HK-2 (cell line): ENCODE measurements around the gene OR1L1.

Source experiments
- DNase-seq: peaks from one replicate; pipeline ENCODE4 v3.0.0-alpha.2; 2018; ENCODE audit not compliant: unreplicated experiment

OR1L1 gene, protein sequence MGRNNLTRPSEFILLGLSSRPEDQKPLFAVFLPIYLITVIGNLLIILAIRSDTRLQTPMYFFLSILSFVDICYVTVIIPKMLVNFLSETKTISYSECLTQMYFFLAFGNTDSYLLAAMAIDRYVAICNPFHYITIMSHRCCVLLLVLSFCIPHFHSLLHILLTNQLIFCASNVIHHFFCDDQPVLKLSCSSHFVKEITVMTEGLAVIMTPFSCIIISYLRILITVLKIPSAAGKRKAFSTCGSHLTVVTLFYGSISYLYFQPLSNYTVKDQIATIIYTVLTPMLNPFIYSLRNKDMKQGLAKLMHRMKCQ

DNA sequence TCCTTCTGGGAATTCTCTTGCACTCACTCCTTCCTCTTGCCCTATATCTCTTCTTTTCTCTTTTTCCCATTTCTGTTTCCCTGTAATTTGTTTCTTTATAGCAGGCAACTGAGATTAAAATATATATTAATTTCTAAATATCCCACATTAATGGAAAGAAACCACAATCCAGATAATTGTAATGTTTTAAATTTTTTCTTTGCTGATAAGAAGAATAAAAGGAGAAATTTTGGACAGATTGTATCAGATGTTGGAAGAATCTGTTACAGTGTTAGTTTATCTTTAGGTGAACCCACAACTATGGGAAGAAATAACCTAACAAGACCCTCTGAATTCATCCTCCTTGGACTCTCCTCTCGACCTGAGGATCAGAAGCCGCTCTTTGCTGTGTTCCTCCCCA lies at the start of gene OR1L1:
OR1L1 (plus strand) TSS at position 301 of the 400 bp plus-strand sequence; CDS start at position 301, 0 bp downstream.
- no peak for DNase-seq

- no peak for DNase-seq
Observed at GRCh38 chr9:122614362-122614761, 47.2 kb upstream of the OR1L1 start, which contains the start of gene OR1Q1. Gene OR1Q1, plus strand, starts transcription at chr9:122614738. Its CDS starts 0 bp downstream, at chr9:122614738.

GRCh38 chr9:122619996-122620395 lies 41.5 kb upstream of the OR1L1 start:
- DNase-seq = no peak

DNA sequence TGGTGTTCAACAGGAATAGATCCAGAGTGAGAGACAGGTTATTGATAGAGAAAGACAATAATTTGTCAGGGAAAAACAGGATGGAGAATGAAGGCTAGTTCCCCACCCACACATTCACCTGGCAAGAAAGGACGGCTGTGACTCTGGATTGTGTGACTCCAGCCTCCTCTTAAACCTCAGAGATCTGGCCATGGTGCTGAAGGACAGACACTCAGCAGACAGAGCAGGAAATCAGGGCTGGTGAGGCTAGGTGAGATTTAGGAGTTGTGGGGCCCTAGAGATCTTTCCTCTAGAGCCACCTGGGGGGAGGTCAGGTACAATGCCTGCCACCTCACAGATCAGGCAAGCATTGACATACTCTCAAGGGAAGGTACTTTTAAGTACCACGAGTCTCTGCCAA lies 19.3 kb upstream of the OR1L1 start:
- no peak for DNase-seq

DNA sequence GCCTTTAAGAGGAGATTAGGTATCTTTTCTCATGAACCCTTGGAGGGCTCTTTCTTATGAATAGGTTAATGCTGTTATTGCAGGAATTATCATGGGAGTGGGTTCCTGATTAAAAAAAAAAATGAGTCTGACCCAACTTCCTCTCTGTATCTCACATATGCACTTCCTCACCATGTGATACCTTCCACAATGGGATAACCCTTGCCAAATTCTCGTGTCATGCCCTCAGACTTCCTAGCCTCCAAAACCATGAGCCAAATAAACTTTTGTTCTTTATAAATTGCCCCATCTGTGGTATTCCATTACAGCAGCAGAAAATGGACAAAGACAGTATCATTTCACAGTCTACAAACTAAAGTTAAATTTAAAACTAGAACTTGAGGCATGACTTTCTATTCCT lies 5.1 kb upstream of the OR1L1 start:
- DNase-seq = no peak

DNA sequence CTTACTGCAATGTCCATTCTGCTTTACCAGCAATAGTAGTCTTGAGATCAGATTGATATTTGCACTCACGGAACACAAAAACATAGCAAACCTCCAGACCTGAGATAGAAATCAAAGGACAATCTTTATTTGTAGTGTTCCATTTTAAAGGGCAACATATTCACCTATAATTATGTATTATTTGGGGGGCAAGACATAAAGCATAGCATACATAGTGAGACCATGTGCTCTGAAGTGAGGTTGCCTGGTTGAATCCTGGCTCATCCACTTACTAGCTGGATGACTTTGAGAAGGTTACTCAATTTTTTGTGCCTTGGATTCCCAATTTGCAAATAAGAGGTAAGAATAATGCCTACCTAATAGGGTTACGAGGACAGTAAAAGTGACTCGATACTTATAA lies 4.0 kb upstream of the OR1L1 start, which contains the start of gene OR1B1:
OR1B1 (minus strand) TSS at position 101 of the 400 bp plus-strand sequence.
- DNase-seq = no peak

GRCh38 chr9:122672481-122672880 lies 11.0 kb downstream of the OR1L1 start:
- no peak for DNase-seq

DNA sequence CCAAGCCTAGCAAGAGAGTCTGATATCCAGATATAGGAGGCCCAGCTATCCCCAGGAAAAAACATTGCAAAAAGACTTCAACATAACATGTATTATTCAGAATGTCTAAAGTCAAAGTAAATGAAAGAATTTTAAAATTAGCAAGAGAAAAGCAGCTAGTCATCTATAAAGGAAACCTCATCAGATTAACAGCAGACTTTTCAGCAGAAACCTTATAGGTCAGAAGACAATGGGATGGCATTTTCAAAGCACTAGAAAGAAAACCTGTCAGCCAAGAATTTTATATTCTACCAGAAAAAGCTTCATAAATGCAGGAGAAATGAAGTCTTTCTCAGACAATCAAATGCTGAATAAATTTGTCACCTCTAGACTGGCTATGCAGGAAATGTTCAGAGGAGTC lies 23.3 kb downstream of the OR1L1 start:
- no peak for DNase-seq

- DNase-seq = no peak
Observed at GRCh38 chr9:122695696-122696095, 34.2 kb downstream of the OR1L1 start.
